ENCODE data around the gene MEGF8.

DNA sequence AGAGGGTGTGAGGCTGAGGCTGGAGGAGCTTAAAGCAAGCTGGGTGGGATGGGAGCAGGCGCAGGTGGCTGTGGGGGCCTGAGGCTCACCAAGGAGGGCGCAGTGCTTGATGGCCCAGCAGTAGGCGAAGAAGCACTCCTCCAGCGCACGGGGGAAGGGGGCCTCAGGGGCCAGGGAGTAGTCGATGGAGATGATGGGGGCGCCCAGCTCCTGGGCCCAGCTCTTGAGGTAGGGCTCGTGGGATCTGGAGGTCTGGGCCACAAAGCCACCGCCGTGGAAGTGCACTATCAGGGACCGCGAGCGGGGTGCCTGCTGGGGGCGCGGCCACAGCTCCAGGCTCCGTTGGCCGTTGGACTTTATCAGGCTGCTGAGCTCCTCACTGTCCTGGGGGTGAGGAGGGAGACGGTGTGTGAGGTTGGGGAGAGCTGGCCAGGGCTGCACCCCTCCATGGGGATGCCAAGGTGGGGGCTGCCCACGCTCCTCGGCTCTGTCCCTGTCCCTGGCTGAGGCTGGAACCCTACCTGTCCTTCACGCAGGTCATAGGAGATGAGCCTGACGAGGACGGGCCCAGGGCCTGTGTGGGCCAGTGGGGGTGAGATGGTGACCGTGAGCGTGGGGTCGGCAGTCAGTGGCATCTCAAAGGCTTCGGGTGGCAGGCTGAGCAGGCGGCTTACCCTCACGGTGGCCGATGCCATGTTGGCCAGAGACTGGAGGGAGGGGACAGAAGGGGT lies 81.8 kb downstream of the MEGF8 start:
- TF ChIP-seq JUND (IDR thresholded peaks at IDR 0.05) (no peak), HNF4G (IDR thresholded peaks at IDR 0.05) (no peak), SP1 (IDR thresholded peaks at IDR 0.05) (no peak), GABPA (IDR thresholded peaks at IDR 0.05 in 1 of 2, conservative IDR thresholded peaks at IDR 0.05 in 1 of 2) (no peak), RXRA (IDR thresholded peaks at IDR 0.05) (no peak), YY1 (IDR thresholded peaks at IDR 0.05) (no peak), TAF1 (conservative IDR thresholded peaks at IDR 0.05) (no peak), RAD21 (IDR thresholded peaks at IDR 0.05) (no peak)
- TF ChIP-seq, protein P1, sequence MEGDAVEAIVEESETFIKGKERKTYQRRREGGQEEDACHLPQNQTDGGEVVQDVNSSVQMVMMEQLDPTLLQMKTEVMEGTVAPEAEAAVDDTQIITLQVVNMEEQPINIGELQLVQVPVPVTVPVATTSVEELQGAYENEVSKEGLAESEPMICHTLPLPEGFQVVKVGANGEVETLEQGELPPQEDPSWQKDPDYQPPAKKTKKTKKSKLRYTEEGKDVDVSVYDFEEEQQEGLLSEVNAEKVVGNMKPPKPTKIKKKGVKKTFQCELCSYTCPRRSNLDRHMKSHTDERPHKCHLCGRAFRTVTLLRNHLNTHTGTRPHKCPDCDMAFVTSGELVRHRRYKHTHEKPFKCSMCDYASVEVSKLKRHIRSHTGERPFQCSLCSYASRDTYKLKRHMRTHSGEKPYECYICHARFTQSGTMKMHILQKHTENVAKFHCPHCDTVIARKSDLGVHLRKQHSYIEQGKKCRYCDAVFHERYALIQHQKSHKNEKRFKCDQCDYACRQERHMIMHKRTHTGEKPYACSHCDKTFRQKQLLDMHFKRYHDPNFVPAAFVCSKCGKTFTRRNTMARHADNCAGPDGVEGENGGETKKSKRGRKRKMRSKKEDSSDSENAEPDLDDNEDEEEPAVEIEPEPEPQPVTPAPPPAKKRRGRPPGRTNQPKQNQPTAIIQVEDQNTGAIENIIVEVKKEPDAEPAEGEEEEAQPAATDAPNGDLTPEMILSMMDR (IDR thresholded peaks at IDR 0.05; ENCODE audit: low read depth, low read length, missing input control) = no peak
- TF ChIP-seq, protein P2, sequence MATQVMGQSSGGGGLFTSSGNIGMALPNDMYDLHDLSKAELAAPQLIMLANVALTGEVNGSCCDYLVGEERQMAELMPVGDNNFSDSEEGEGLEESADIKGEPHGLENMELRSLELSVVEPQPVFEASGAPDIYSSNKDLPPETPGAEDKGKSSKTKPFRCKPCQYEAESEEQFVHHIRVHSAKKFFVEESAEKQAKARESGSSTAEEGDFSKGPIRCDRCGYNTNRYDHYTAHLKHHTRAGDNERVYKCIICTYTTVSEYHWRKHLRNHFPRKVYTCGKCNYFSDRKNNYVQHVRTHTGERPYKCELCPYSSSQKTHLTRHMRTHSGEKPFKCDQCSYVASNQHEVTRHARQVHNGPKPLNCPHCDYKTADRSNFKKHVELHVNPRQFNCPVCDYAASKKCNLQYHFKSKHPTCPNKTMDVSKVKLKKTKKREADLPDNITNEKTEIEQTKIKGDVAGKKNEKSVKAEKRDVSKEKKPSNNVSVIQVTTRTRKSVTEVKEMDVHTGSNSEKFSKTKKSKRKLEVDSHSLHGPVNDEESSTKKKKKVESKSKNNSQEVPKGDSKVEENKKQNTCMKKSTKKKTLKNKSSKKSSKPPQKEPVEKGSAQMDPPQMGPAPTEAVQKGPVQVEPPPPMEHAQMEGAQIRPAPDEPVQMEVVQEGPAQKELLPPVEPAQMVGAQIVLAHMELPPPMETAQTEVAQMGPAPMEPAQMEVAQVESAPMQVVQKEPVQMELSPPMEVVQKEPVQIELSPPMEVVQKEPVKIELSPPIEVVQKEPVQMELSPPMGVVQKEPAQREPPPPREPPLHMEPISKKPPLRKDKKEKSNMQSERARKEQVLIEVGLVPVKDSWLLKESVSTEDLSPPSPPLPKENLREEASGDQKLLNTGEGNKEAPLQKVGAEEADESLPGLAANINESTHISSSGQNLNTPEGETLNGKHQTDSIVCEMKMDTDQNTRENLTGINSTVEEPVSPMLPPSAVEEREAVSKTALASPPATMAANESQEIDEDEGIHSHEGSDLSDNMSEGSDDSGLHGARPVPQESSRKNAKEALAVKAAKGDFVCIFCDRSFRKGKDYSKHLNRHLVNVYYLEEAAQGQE (IDR thresholded peaks at IDR 0.05) = no peak
- TF ChIP-seq, protein P3, sequence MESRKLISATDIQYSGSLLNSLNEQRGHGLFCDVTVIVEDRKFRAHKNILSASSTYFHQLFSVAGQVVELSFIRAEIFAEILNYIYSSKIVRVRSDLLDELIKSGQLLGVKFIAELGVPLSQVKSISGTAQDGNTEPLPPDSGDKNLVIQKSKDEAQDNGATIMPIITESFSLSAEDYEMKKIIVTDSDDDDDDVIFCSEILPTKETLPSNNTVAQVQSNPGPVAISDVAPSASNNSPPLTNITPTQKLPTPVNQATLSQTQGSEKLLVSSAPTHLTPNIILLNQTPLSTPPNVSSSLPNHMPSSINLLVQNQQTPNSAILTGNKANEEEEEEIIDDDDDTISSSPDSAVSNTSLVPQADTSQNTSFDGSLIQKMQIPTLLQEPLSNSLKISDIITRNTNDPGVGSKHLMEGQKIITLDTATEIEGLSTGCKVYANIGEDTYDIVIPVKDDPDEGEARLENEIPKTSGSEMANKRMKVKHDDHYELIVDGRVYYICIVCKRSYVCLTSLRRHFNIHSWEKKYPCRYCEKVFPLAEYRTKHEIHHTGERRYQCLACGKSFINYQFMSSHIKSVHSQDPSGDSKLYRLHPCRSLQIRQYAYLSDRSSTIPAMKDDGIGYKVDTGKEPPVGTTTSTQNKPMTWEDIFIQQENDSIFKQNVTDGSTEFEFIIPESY (IDR thresholded peaks at IDR 0.05) = no peak
- TF ChIP-seq, protein P4, sequence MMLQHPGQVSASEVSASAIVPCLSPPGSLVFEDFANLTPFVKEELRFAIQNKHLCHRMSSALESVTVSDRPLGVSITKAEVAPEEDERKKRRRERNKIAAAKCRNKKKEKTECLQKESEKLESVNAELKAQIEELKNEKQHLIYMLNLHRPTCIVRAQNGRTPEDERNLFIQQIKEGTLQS (IDR thresholded peaks at IDR 0.05) = no peak

Measured in liver (tissue), 3 donors.